A673 (cell line): Measurements from ENCODE around the gene NUP62.

Source experiments
- EZH2 ChIP-seq: fragments of 200-600 bp; sonication (generic); IDR thresholded peaks from 2 replicates; pipeline ENCODE4 v1.6.1; 2017; ENCODE audit warnings: borderline replicate concordance, low read depth, mild to moderate bottlenecking, mixed read lengths, antibody characterized with exemption, low read length; ENCODE audit not compliant: poor library complexity, severe bottlenecking
- TF ChIP-seq, protein P1 (sequence below): fragments of 300-800, 200-600 bp; sonication (generic); conservative IDR thresholded peaks from 2 replicates; pipeline ENCODE4 v1.5.1; 2017; ENCODE audit warnings: low read depth, mild to moderate bottlenecking, antibody characterized with exemption, low read length, moderate library complexity, mixed read lengths

DNA sequence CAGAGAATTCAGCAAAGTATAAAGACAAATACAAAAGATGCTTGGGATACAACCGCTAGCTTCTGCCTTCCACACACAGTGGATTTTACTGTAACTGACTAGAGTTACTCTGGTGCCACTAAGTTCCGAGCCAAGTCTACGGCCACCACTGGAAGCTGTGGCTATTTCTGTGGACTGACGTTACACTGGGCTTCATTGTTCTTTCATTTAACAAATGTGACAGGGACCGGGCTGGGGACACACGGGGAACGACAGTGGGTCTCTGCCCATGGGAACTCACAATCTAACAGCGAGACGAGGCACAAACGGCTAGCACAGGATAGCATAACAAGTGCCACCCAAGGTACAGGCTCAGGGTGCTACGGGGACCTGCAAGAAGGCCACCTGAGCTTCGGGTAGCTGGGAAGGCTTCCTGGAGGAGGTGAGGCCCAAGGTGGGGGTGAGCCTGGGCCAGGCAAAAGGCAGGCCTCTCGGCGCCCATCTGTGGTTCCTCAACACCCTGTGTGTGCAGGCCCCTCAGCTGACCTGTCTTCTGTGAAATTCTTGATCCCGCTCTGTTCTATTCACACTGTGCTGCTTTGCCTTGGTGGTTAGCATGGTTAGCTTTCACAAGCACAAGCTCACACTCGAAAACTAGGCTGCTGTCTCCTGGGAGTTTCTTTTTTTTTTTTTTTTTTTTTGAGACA is 22.3 kb downstream of the NUP62 start:
- TF ChIP-seq, protein P1, sequence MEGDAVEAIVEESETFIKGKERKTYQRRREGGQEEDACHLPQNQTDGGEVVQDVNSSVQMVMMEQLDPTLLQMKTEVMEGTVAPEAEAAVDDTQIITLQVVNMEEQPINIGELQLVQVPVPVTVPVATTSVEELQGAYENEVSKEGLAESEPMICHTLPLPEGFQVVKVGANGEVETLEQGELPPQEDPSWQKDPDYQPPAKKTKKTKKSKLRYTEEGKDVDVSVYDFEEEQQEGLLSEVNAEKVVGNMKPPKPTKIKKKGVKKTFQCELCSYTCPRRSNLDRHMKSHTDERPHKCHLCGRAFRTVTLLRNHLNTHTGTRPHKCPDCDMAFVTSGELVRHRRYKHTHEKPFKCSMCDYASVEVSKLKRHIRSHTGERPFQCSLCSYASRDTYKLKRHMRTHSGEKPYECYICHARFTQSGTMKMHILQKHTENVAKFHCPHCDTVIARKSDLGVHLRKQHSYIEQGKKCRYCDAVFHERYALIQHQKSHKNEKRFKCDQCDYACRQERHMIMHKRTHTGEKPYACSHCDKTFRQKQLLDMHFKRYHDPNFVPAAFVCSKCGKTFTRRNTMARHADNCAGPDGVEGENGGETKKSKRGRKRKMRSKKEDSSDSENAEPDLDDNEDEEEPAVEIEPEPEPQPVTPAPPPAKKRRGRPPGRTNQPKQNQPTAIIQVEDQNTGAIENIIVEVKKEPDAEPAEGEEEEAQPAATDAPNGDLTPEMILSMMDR, result no peak
- no peak for TF ChIP-seq EZH2
